Parathyroid adenoma (tissue), 2 donors: Measurements from ENCODE around the gene CLEC3B.

ENCODE experiments used
- H2AFZ ChIP-seq: fragments of 300-600 bp; sonication (generic); one replicate; pipeline ENCODE4 v1.7.0; 2017; ENCODE audit warnings: antibody characterized with exemption, mild to moderate bottlenecking
- H3K27ac ChIP-seq: fragments of 300-600 bp; sonication (generic); one replicate; pipeline ENCODE4 v1.7.0; 2017
- H3K27me3 ChIP-seq: fragments of 300-600 bp; sonication (generic); one replicate; pipeline ENCODE4 v1.7.0; 2017; ENCODE audit warnings: low read length; ENCODE audit not compliant: control insufficient read depth, insufficient read depth
- H3K36me3 ChIP-seq: fragments of 300-600 bp; sonication (generic); one replicate; pipeline ENCODE4 v1.7.0; 2017; ENCODE audit warnings: low read length; ENCODE audit not compliant: control insufficient read depth, insufficient read depth
- H3K4me1 ChIP-seq: fragments of 300-600 bp; sonication (generic); one replicate; pipeline ENCODE4 v1.7.0; 2017; ENCODE audit warnings: control low read depth
- H3K4me2 ChIP-seq: fragments of 300-600 bp; sonication (generic); one replicate; pipeline ENCODE4 v1.7.0; 2017; ENCODE audit warnings: low read length
- H3K4me3 ChIP-seq: fragments of 300-600 bp; sonication (generic); one replicate; pipeline ENCODE4 v1.7.0; 2017; ENCODE audit warnings: low read depth, low read length
- H3K79me2 ChIP-seq: fragments of 300-600 bp; sonication (generic); one replicate; pipeline ENCODE4 v1.7.0; 2017; ENCODE audit warnings: control low read depth
- H3K9ac ChIP-seq: fragments of 300-600 bp; sonication (generic); one replicate; pipeline ENCODE4 v1.7.0; 2017; ENCODE audit warnings: mild to moderate bottlenecking
- H3K9me3 ChIP-seq: fragments of 300-600 bp; sonication (generic); one replicate; pipeline ENCODE4 v1.7.0; 2017; ENCODE audit warnings: low read length; ENCODE audit not compliant: control insufficient read depth
- CTCF ChIP-seq: fragments of 300-600 bp; sonication (generic); IDR thresholded peaks from one replicate; pipeline ENCODE4 v1.7.0; 2017; ENCODE audit warnings: antibody characterized with exemption, mild to moderate bottlenecking
- donor health status: primary hyperparathyroidism.

Gene CLEC3B

GRCh38 chr3:45064512-45065372, 38.6 kb downstream of the CLEC3B start:
- Histone ChIP-seq H2AFZ (no peak overlapping the region), H3K9ac (no peak overlapping the region), H3K4me1 (no peaks in the 10 kb centered on the region), H3K9me3 (no peaks in the 10 kb centered on the region), H3K27ac (no peak overlapping the region), H3K36me3 (no peaks in the 10 kb centered on the region), H3K27me3 (no peaks in the 10 kb centered on the region), H3K79me2 (no peaks in the 10 kb centered on the region), H3K4me2 (no peak overlapping the region), H3K4me3 (no peak overlapping the region)
- no peak for TF ChIP-seq CTCF

GRCh38 chr3:45065373-45065720, 39.2 kb downstream of the CLEC3B start:
- no peak overlapping the region for H3K27ac ChIP-seq
- no peak for TF ChIP-seq CTCF
- H3K27me3 ChIP-seq: no peaks in the 10 kb centered on the region

GRCh38 chr3:45066109-45066801, 40.2 kb downstream of the CLEC3B start:
- Histone ChIP-seq H2AFZ (no peak overlapping the region), H3K27ac (no peak overlapping the region), H3K4me3 (no peak overlapping the region), H3K27me3 (no peaks in the 10 kb centered on the region), H3K9me3 (no peaks in the 10 kb centered on the region), H3K9ac (no peak overlapping the region), H3K4me1 (no peaks in the 10 kb centered on the region), H3K4me2 (no peak overlapping the region), H3K36me3 (no peaks in the 10 kb centered on the region), H3K79me2 (no peaks in the 10 kb centered on the region)
- TF ChIP-seq CTCF: no peak

More at GRCh38 chr3:45065373-45065720, 39.2 kb downstream of the CLEC3B start:
- H2AFZ ChIP-seq: no peak overlapping the region
- H3K4me2 ChIP-seq: no peak overlapping the region
- H3K79me2 ChIP-seq: no peaks in the 10 kb centered on the region
- H3K9ac ChIP-seq: no peak overlapping the region
- H3K4me3 ChIP-seq: no peak overlapping the region
- H3K36me3 ChIP-seq: no peaks in the 10 kb centered on the region
- H3K4me1 ChIP-seq: no peaks in the 10 kb centered on the region
- no peaks in the 10 kb centered on the region for H3K9me3 ChIP-seq

- H3K27ac ChIP-seq: no peak overlapping the region
- TF ChIP-seq CTCF: no peak
Observed at GRCh38 chr3:45067486-45067885, 41.4 kb downstream of the CLEC3B start.

More at GRCh38 chr3:45067486-45067885, 41.4 kb downstream of the CLEC3B start:
- Histone ChIP-seq H3K9me3 (no peaks in the 10 kb centered on the region), H2AFZ (no peak overlapping the region), H3K4me2 (no peak overlapping the region), H3K4me3 (no peak overlapping the region), H3K27me3 (no peaks in the 10 kb centered on the region), H3K36me3 (no peaks in the 10 kb centered on the region), H3K9ac (no peak overlapping the region), H3K4me1 (no peaks in the 10 kb centered on the region), H3K79me2 (no peaks in the 10 kb centered on the region)
